HepG2 (cell line): ENCODE data around the gene AMPH. TPM values are rescaled to one million over a fixed set of nuclear protein-coding genes. Genes with fewer than 3 reads are reported as not detected.
A peak's percentile ranks its signal among the peaks of the same experiment; 100 is the strongest.

Source experiments
- ATAC-seq: fragments of 200-7000 bp; cut with Tn5 transposase; 3 replicates; pipeline ENCODE4 v1.9.1; 2020; ENCODE audit warnings: mild to moderate bottlenecking, moderate library complexity
- BruUV-seq: library from RNA; stranded (reverse); fragments of 400-500 nt; replicated peaks from 2 replicates; lab custom pipeline; 2021; lab: Mats Ljungman, UMichigan
- CTCF ChIA-PET: fragments of 300-600 bp; formaldehyde crosslinking; extraction: SDS; loops from one replicate; lab custom pipeline; 2021; ENCODE audit warnings: low total read pairs, inconsistent platforms, low intra/inter-chr PET ratio; lab: Yijun Ruan, JAX
- POLR2A ChIA-PET: fragments of 350-600 bp; sonication (Branson Sonifier 250); formaldehyde crosslinking; loops from one replicate; lab custom pipeline; 2020; ENCODE audit warnings: antibody characterized with exemption, inconsistent platforms; lab: Yijun Ruan, JAX
- DNase-seq: peaks from one replicate; pipeline ENCODE4 v3.0.0-alpha.2; 2015; ENCODE audit warnings: low spot score
- FAIRE-seq: peaks from 3 replicates; lab custom pipeline; 2011; peaks lifted over from hg19 to GRCh38; lab: Jason Lieb, UNC
- H2AFZ ChIP-seq: one replicate; pipeline ENCODE4 v1.6.1; 2011; ENCODE audit warnings: low read length, inconsistent platforms
- H3K27ac ChIP-seq: fragments of 300-600 bp; 3 replicates; pipeline ENCODE4 v1.8.0; 2011; ENCODE audit warnings: mixed run types, mild to moderate bottlenecking, mixed read lengths, low read length, inconsistent platforms; ENCODE audit not compliant: insufficient read depth; ENCODE audit errors: extremely low read length
- H3K27me3 ChIP-seq, 2 experiments: fragments of 200-600 bp in 1 of 2; 2 replicates in 1 of 2; 3 replicates in 1 of 2; pipeline versions ENCODE4 v1.6.0 to v1.8.0; 2011; ENCODE audit warnings: low read length in 2 of 2, mild to moderate bottlenecking in 2 of 2, moderate library complexity in 2 of 2, inconsistent platforms in 1 of 2; ENCODE audit not compliant: insufficient read depth in 2 of 2, control insufficient read depth in 1 of 2
- H3K36me3 ChIP-seq, 2 experiments: fragments of 200-600 bp in 1 of 2; replicated peaks in 1 of 2; 2 replicates in 1 of 2; 3 replicates in 1 of 2; pipeline versions ENCODE4 v1.5.1 to v1.8.0; 2011; ENCODE audit warnings: low read length in 2 of 2, inconsistent platforms in 1 of 2; ENCODE audit not compliant: insufficient read depth in 2 of 2, control insufficient read depth in 1 of 2
- H3K4me1 ChIP-seq: 2 replicates; pipeline ENCODE4 v1.5.1; 2012; ENCODE audit warnings: low read length, inconsistent platforms; ENCODE audit not compliant: insufficient read depth
- H3K4me2 ChIP-seq: 2 replicates; pipeline ENCODE4 v1.6.0; 2011; ENCODE audit warnings: low read depth, low read length, inconsistent platforms
- H3K4me3 ChIP-seq, 3 experiments: fragments of 200-600 bp in 1 of 3; sonication (generic), shearing (Covaris generic) in 1 of 3; replicated peaks in 1 of 3; 2 replicates each; pipeline ENCODE4 v1.5.1; 2011 to 2016; ENCODE audit warnings: low read length in 3 of 3, inconsistent platforms in 2 of 3, low read depth in 2 of 3, mild to moderate bottlenecking in 2 of 3, control low read depth in 1 of 3, mixed read lengths in 1 of 3; ENCODE audit not compliant: insufficient read depth in 1 of 3
- H3K79me2 ChIP-seq: one replicate; pipeline ENCODE4 v1.6.1; 2011; ENCODE audit warnings: low read length, inconsistent platforms; ENCODE audit not compliant: insufficient read depth
- H3K9ac ChIP-seq: 2 replicates; pipeline ENCODE4 v1.6.0; 2011; ENCODE audit warnings: mild to moderate bottlenecking, low read depth, low read length, inconsistent platforms; ENCODE audit not compliant: insufficient read depth
- H3K9me3 ChIP-seq: 2 replicates; pipeline ENCODE4 v1.5.1; 2012; ENCODE audit warnings: mild to moderate bottlenecking, low read length
- H4K20me1 ChIP-seq: 2 replicates; pipeline ENCODE4 v1.6.0; 2011; ENCODE audit warnings: inconsistent platforms, mild to moderate bottlenecking, low read length, moderate library complexity; ENCODE audit not compliant: insufficient read depth
- RBM39 ChIP-seq: fragments of 200-400 bp; formaldehyde crosslinking; IDR thresholded peaks from one replicate; pipeline ENCODE4 v1.6.1; 2018; ENCODE audit warnings: antibody characterized with exemption, mild to moderate bottlenecking, low read depth, low read length; ENCODE audit not compliant: poor library complexity, severe bottlenecking
- STAG1 ChIP-seq: sonication (generic); formaldehyde crosslinking; IDR thresholded peaks from 2 replicates; pipeline ENCODE4 v1.4.0; 2020; ENCODE audit warnings: missing genetic modification reagents
- ZNF33B ChIP-seq: sonication (generic); formaldehyde crosslinking; IDR thresholded peaks from 2 replicates; pipeline ENCODE4 v1.5.1; 2020; ENCODE audit warnings: mild to moderate bottlenecking, missing genetic modification reagents
- WGBS: methylation state at CpG from one replicate; pipeline ENCODE4 v1.1.6; 2017; ENCODE audit warnings: low lambda C conversion rate; 5-methylcytosine and 5-hydroxymethylcytosine counted together
- in situ Hi-C: cut with HindIII; loops from 2 replicates; pipeline ENCODE4 v1.10.0; 2017; ENCODE audit warnings: low pct_unique_long_range_greater_than_20kb; ENCODE audit not compliant: extremely low pct_ligation_motif_present
- intact Hi-C: fragments of 100-400 bp; cut with micrococcal nuclease; formaldehyde crosslinking; loops from one replicate; pipeline ENCODE4 v1.10.0; 2022; ENCODE audit not compliant: unreplicated experiment
- polyA plus RNA-seq, 8 experiments: library from polyadenylated mRNA; depleted of rRNA in 3 of 8; stranded (reverse) in 7 of 8; unstranded in 1 of 8; fragments of >200 nt; fragmentation: Illumina TruSeq in 4 of 8; extraction: Trizol in 4 of 8; gene quantifications; 2 replicates each; pipeline versions ENCODE4 v1.2.1 to v1.2.3, GENCODE V29; 2011 to 2016; ENCODE audit warnings: low read depth in 4 of 8, missing spikeins in 1 of 8, mixed read lengths in 1 of 8; ENCODE audit not compliant: insufficient read depth in 1 of 8
- total RNA-seq, 5 experiments: library from RNA; depleted of rRNA; stranded (reverse); fragments of >200 nt; fragmentation: Illumina TruSeq; extraction: Trizol; gene quantifications; 2 replicates each; pipeline ENCODE4 v1.2.3, GENCODE V29; 2016; ENCODE audit warnings: low read depth in 1 of 5
- TF ChIP-seq, protein P1 (sequence below): sonication (generic); formaldehyde crosslinking; IDR thresholded peaks from 2 replicates; pipeline ENCODE4 v1.5.0; 2020; ENCODE audit warnings: missing genetic modification reagents
- TF ChIP-seq, protein P2 (sequence below): sonication (generic); formaldehyde crosslinking; IDR thresholded peaks from 2 replicates; pipeline ENCODE4 v1.5.0; 2020; ENCODE audit warnings: mild to moderate bottlenecking, missing genetic modification reagents, moderate library complexity

The AMPH gene
- total and polyA plus RNA-seq, 2 of the 13 experiments (the other 11 are each of a cell fraction or from before 2014, with no cell fraction given) = not detected

DNA sequence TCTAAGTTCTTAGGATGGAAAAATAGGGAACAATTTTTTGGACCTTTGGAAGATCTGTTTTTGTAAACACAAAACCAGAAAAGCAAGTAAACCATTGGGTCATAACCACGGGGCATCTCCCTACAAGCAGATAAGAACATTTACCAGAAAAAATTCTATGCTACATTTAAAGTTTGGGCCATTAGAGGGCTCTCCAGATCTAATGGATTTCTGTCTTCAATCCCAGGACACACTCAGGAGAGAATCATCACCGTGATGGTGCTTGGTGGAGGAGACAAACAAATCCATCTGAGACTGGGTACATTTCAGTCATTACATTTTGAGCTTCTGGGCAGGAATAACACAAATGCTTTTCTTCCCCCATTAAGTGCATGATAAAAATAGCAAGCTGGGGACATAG, 179.3 kb downstream of the AMPH start:
- ATAC-seq = no peak
- Histone ChIP-seq H2AFZ (no peak overlapping the region), H3K27me3 (no peaks in the 10 kb centered on the region; a peak in 1 of 5 replicates), H3K4me2 (no peak overlapping the region), H3K4me3 (no peak overlapping the region), H3K27ac (no peak overlapping the region), H3K9me3 (no peaks in the 10 kb centered on the region), H3K9ac (no peak overlapping the region), H3K79me2 (no peaks in the 10 kb centered on the region), H4K20me1 (no peaks in the 10 kb centered on the region), H3K4me1 (no peaks in the 10 kb centered on the region), H3K36me3 (no peaks in the 10 kb centered on the region)
- WGBS = 0% methylated on average over 2 of the region's 2 CpGs
- intact Hi-C loops = no loop called here
- peak; percentile 20; the same call in 1 of the 2 replicates for TF ChIP-seq STAG1
- no peak for TF ChIP-seq ZNF33B (CRISPR knock-in tag)
- no peak for TF ChIP-seq RBM39
- TF ChIP-seq, protein P1, sequence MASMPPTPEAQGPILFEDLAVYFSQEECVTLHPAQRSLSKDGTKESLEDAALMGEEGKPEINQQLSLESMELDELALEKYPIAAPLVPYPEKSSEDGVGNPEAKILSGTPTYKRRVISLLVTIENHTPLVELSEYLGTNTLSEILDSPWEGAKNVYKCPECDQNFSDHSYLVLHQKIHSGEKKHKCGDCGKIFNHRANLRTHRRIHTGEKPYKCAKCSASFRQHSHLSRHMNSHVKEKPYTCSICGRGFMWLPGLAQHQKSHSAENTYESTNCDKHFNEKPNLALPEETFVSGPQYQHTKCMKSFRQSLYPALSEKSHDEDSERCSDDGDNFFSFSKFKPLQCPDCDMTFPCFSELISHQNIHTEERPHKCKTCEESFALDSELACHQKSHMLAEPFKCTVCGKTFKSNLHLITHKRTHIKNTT (CRISPR knock-in tag) = no peak
- TF ChIP-seq, protein P2, sequence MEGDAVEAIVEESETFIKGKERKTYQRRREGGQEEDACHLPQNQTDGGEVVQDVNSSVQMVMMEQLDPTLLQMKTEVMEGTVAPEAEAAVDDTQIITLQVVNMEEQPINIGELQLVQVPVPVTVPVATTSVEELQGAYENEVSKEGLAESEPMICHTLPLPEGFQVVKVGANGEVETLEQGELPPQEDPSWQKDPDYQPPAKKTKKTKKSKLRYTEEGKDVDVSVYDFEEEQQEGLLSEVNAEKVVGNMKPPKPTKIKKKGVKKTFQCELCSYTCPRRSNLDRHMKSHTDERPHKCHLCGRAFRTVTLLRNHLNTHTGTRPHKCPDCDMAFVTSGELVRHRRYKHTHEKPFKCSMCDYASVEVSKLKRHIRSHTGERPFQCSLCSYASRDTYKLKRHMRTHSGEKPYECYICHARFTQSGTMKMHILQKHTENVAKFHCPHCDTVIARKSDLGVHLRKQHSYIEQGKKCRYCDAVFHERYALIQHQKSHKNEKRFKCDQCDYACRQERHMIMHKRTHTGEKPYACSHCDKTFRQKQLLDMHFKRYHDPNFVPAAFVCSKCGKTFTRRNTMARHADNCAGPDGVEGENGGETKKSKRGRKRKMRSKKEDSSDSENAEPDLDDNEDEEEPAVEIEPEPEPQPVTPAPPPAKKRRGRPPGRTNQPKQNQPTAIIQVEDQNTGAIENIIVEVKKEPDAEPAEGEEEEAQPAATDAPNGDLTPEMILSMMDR (CRISPR knock-in tag) = 0 out of 2 replicates have a peak, but pooled peaks have one; percentile 22
- no TSS peak for BruUV-seq
- CTCF ChIA-PET = no interaction called here
- POLR2A ChIA-PET = no interaction called here
- in situ Hi-C loops = no loop called here
- peak; percentile 1 for DNase-seq
- no peak for FAIRE-seq
